Stimulated activated CD4-positive, alpha-beta T cell treated with anti-CD3 and anti-CD28 coated beads, Interleukin-1b, Interleukin-23, amount 100 ng/mL, for 48 hours (primary cell): ENCODE data around the gene MRI1.

ENCODE experiments used
- DNase-seq: peaks from one replicate; pipeline ENCODE4 v3.0.0-alpha.2; 2020

The MRI1 gene

GRCh38 chr19:13795595-13796300 lies 31.4 kb downstream of the MRI1 start:
- no peak for DNase-seq

DNA sequence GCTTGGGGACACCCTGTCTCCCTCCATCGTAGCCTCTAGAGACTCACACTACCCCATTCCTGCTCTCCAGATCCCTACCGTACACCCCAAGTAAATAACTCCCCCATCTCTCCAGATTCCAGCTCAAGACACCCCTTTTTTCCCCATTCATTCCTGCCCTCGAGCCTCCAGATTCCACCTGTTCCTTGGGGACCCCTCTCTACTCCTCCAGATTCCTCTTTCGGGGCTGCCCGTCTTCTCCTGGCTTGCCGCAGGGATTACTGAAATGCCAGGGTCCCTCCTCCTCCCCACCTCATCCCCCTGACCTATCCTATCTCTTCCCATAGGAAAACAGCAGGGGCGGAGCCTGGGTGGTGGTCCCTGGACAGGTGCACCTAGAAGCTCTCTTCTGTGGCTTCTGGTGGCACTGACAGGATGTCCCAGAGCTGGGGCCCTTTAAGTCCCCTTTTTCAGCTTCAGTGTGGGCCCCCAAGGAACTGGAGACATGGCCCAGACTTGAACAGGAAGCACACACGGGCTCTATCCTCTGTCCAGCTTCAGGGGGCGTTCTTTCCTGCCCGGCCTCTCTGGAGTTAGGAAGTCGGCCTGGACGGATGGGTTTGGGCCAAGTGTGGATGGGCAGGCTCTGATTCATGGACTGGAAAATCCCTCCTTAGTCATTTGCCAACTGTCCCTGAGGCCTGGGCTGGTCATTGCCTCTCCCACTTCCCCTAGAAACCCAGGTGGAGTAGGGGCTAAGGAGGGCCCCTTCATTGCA lies 32.2 kb downstream of the MRI1 start:
- no peak for DNase-seq

GRCh38 chr19:13797058-13797440 lies 32.7 kb downstream of the MRI1 start:
- no peak for DNase-seq

- DNase-seq, result no peak
These were observed 33.5 kb downstream of the MRI1 start for GRCh38 chr19:13797870-13798269.

GRCh38 chr19:13799669-13800068 lies 35.3 kb downstream of the MRI1 start:
- DNase-seq, result no peak

- DNase-seq, result no peak
These were observed 38.7 kb downstream of the MRI1 start for GRCh38 chr19:13803038-13803437.

DNA sequence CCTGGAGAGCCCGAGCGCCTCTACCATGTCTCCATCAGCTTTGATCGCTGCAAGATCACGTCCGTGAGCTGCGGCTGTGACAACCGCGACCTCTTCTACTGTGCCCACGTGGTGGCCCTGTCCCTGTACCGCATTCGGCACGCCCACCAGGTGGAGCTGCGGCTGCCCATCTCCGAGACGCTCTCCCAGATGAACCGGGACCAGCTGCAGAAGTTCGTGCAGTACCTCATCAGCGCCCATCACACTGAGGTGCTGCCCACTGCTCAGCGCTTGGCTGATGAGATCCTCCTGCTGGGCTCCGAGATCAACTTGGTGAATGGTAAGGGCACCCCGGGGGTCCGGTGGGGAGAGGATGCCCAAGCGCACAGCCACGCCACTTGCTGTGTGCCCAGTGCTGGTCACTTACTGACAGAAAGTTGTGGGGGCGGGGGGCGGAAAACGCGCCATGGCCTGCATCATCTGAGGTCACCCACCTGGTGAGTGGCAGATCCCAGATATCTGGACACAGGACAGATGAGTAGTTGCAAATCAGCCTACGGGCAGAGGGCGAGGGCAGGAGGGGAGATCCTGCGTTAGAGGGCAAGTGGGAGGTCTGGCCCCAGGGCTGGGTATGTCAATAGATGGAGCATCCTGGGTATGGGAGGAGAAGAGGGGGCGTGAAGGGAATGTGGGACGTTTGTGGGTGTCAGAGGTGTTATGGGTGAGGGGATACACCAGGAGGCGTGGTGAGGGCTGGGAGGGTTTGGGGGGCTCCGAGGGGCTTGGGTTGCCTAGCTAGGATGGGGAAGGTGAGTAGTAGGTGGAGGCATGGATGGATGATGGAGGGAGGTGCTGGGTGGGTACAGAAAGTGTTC lies 40.7 kb downstream of the MRI1 start:
- no peak for DNase-seq

- no peak for DNase-seq
These were observed 42.4 kb downstream of the MRI1 start for GRCh38 chr19:13806728-13807127.

- no peak for DNase-seq
These were observed 43.2 kb downstream of the MRI1 start for GRCh38 chr19:13807421-13808021.

DNA sequence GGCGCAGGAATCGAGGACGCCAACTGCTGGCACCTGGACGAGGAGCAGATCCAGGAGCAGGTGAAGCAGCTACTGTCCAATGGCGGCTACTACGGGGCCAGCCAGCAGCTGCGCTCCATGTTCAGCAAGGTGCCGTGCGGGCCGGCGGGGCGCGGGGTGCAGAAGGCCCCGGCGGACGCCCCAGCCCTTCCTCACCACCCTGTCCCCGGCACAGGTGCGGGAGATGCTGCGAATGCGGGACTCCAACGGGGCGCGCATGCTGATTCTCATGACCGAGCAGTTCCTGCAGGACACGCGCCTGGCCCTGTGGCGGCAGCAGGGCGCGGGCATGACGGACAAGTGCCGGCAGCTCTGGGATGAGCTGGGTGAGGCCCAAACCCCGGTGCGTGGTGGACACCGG lies 44.5 kb downstream of the MRI1 start:
- DNase-seq, result no peak

DNA sequence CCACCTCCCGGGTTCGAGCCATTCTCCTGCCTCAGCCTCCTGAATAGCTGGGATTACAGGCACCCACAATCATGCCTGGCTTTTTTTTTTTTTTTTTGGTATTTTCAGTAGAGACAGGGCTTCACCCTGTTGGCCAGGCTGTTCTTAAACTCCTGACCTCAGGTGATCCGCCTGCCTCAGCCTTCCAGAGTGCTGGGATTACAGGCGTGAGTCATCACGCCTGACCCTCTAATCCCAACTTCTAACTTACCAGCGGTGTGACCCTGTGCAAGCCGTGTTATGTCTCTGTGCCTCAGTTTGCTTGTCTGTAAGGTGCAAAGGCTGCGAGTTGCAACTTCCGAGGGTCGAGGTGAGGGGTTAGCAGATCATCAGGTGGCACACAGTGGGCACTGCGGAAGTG lies 48.2 kb downstream of the MRI1 start:
- DNase-seq, result no peak

- no peak for DNase-seq
These were observed 48.8 kb downstream of the MRI1 start for GRCh38 chr19:13813147-13813546.

- DNase-seq, result no peak
These were observed 50.2 kb downstream of the MRI1 start for GRCh38 chr19:13814550-13814949.

DNA sequence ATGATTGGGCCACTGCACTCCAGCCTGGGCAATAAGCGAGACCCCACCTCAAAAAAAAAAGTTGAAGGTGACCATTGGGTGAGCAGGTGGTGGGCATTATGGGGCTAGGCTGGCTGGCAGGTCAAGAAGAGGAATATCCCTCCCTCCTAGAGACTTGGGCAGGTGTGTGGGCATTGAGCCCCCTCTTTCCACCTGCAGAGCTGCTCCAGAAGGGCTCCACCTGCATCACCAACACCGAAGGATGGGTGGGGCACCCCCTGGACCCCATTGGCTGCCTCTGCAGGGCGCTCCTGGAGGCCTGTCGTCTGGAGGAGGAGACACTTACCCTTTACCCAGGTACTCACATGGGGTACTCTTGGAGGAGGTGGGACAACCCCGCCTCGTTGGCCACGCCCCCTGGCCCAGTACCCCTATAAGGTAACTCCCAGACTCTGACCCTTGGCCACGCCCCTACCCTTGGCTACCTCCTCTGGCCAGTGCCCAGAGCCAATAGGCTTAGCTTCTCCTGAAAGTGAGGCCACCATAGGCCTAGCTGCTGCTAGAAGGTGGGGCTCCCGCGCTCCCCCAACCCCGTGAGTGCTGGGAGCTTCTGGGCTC lies 52.8 kb downstream of the MRI1 start:
- peak; percentile 40 for DNase-seq

DNA sequence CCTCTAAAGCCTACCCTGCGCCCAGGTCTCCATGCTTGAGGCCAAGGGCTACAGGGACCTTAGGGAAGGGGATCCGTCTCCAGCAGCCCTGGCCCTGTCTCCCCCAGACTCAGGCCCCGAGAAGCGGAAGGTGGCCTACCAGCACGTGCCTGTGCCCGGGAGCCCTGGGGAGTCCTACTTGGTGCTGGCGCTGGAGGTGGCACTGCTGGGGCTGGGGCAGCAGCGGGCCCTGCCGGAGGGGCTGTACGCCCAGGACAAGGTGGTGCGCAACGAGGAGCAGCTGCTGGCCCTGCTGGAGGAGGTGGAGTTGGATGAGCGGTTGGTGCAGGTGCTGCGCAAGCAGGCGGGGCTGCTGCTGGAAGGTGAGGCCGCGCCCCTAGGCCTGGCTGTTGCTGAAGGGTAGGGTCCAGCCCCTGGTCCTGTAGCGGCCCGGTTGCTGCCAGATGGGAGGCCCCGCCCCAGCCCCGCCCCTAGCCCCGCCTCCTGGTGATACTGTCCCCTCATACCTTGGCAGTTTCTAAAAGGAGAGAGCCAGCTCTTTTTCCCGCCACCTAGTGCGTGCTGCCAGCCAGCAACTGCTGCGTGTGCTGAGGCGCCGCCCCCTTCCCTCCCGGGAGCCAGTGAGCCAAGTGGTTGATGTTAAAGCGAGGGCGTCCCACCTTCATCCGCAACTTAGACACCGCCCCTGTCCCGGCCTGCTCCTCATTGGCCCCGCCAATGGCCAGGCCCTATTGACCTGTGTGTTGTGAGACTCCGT lies 53.5 kb downstream of the MRI1 start:
- peak; percentile 48 for DNase-seq

DNA sequence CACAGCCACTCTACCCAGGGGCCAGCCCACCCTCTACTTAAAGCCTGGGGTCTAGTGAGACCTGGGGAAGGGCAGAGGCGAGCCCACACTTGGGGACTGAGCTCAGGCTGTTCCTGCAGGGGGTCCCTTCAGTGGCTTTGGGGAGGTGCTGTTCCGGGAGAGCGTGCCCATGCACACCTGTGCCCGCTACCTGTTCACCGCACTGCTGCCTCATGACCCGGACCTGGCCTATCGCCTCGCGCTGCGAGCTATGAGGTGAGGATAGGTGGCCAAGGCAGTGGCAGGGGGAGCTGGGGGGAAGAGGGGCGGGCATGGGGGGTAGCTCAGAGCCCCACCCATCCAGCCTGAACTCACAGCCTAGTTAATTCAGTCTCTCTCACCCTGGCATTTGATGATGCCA lies 54.9 kb downstream of the MRI1 start:
- no peak for DNase-seq

- no peak for DNase-seq
These were observed 57.0 kb downstream of the MRI1 start for GRCh38 chr19:13821292-13821691.

DNA sequence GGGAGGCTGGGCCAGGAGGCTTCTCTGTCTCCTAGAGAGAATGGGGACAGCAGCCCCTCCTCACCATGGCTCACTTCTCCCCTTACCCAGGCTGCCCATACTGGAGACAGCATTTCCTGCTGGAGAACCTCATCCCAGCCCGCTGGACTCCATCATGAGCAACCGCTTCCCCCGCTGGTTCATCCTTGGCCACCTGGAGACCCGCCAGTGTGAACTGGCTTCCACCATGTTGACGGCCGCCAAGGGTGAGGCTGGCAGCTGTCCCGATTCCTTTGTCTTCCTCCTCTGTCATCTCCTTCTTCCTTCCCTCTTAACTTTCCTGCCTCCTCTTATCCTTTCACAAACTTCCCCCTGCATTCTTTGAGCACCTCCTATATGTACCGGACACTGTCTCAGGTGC lies 58.9 kb downstream of the MRI1 start:
- DNase-seq, result no peak
